Measurements from ENCODE around the gene DOCK2.

DOCK2 gene

GRCh38 chr5:170070556-170071412 lies 433.7 kb downstream of the DOCK2 start:
- H3K4me3 ChIP-seq (ENCODE audit: low read length): no peak overlapping the region
- DNase-seq (ENCODE audit: low read depth): peak; percentile 42
- TF ChIP-seq CTCF (IDR thresholded peaks at IDR 0.05; ENCODE audit: insufficient read depth, low read depth, low read length, missing control alignments): peak; percentile 81

GRCh38 chr5:170071748-170072147 lies 434.7 kb downstream of the DOCK2 start:
- TF ChIP-seq CTCF (IDR thresholded peaks at IDR 0.05; ENCODE audit: insufficient read depth, low read depth, low read length, missing control alignments): no peak
- H3K4me3 ChIP-seq (ENCODE audit: low read length): no peak overlapping the region
- DNase-seq (ENCODE audit: low read depth): no peak

GRCh38 chr5:170075696-170076095 lies 438.6 kb downstream of the DOCK2 start:
- DNase-seq (ENCODE audit: low read depth): no peak
- no peak for TF ChIP-seq CTCF (IDR thresholded peaks at IDR 0.05; ENCODE audit: insufficient read depth, low read depth, low read length, missing control alignments)

GRCh38 chr5:170076211-170076610 lies 439.1 kb downstream of the DOCK2 start:
- no peak for TF ChIP-seq CTCF (IDR thresholded peaks at IDR 0.05; ENCODE audit: insufficient read depth, low read depth, low read length, missing control alignments)
- no peak for DNase-seq (ENCODE audit: low read depth)
- no peak overlapping the region for H3K4me3 ChIP-seq (ENCODE audit: low read length)

More at GRCh38 chr5:170075696-170076095, 438.6 kb downstream of the DOCK2 start:
- no peak overlapping the region for H3K4me3 ChIP-seq (ENCODE audit: low read length)

- no peak for DNase-seq (ENCODE audit: low read depth)
- H3K4me3 ChIP-seq (ENCODE audit: low read length): no peak overlapping the region
- TF ChIP-seq CTCF (IDR thresholded peaks at IDR 0.05; ENCODE audit: insufficient read depth, low read depth, low read length, missing control alignments): no peak
These were observed 439.7 kb downstream of the DOCK2 start for GRCh38 chr5:170076739-170077138.

GRCh38 chr5:170077526-170077925 lies 440.5 kb downstream of the DOCK2 start:
- no peak for DNase-seq (ENCODE audit: low read depth)
- H3K4me3 ChIP-seq (ENCODE audit: low read length): no peak overlapping the region
- no peak for TF ChIP-seq CTCF (IDR thresholded peaks at IDR 0.05; ENCODE audit: insufficient read depth, low read depth, low read length, missing control alignments)

GRCh38 chr5:170078458-170078857 lies 441.4 kb downstream of the DOCK2 start:
- no peak overlapping the region for H3K4me3 ChIP-seq (ENCODE audit: low read length)
- DNase-seq (ENCODE audit: low read depth): no peak
- no peak for TF ChIP-seq CTCF (IDR thresholded peaks at IDR 0.05; ENCODE audit: insufficient read depth, low read depth, low read length, missing control alignments)
